GM12864 (cell line): ENCODE results near the gene CBX2.
A peak's percentile ranks its signal among the peaks of the same experiment; 100 is the strongest.

Experiments used
- DNase-seq: peaks from one replicate; pipeline ENCODE4 v3.0.0-alpha.2; 2011; ENCODE audit warnings: low read depth
- H3K4me3 ChIP-seq: 2 replicates; pipeline ENCODE4 v1.5.1; 2011; ENCODE audit warnings: mild to moderate bottlenecking, low read depth, low read length, control low read depth
- CTCF ChIP-seq: IDR thresholded peaks from 2 replicates; pipeline ENCODE4 v1.5.1; 2011; ENCODE audit warnings: low read depth, mild to moderate bottlenecking, moderate library complexity, low read length, control low read depth, inconsistent platforms; ENCODE audit errors: missing control alignments

Gene CBX2

GRCh38 chr17:79794659-79795511 lies 16.9 kb downstream of the CBX2 start:
- no peak for TF ChIP-seq CTCF
- no peak overlapping the region for H3K4me3 ChIP-seq
- DNase-seq, result no peak

- H3K4me3 ChIP-seq, result peak overlapping the region; percentile 78
- DNase-seq, result no peak
- TF ChIP-seq CTCF, result no peak
These were observed 18.0 kb downstream of the CBX2 start for GRCh38 chr17:79795795-79796443.

GRCh38 chr17:79796444-79796762 lies 18.5 kb downstream of the CBX2 start:
- DNase-seq, result no peak
- TF ChIP-seq CTCF, result no peak
- H3K4me3 ChIP-seq, result peak overlapping the region; percentile 78

GRCh38 chr17:79796763-79797491 lies 19.0 kb downstream of the CBX2 start, which contains the start of gene CBX8:
TSS of gene CBX8 (minus strand) at chr17:79797077. CDS start at chr17:79796998, 79 bp downstream.
- peak within 1 kb of the TSS; percentile 78 for H3K4me3 ChIP-seq
- peak; percentile 97 for DNase-seq
- TF ChIP-seq CTCF, result no peak

GRCh38 chr17:79797492-79798298 lies 19.7 kb downstream of the CBX2 start:
- DNase-seq, result no peak
- TF ChIP-seq CTCF, result no peak
- H3K4me3 ChIP-seq, result peak overlapping the region; percentile 55
